Parathyroid adenoma (tissue), 2 donors: ENCODE measurements around the gene CCDC73.
A peak's percentile ranks its signal among the peaks of the same experiment; 100 is the strongest.
"Not testable (repeated sequence)": the region's sequence is repeated elsewhere in the genome, so short reads cannot be mapped to it uniquely, and the experiment has no call there.

Experiments used
- H2AFZ ChIP-seq: fragments of 300-600 bp; sonication (generic); one replicate; pipeline ENCODE4 v1.7.0; 2017; ENCODE audit warnings: antibody characterized with exemption, mild to moderate bottlenecking
- H3K27ac ChIP-seq: fragments of 300-600 bp; sonication (generic); one replicate; pipeline ENCODE4 v1.7.0; 2017
- H3K27me3 ChIP-seq: fragments of 300-600 bp; sonication (generic); one replicate; pipeline ENCODE4 v1.7.0; 2017; ENCODE audit warnings: low read length; ENCODE audit not compliant: control insufficient read depth, insufficient read depth
- H3K36me3 ChIP-seq: fragments of 300-600 bp; sonication (generic); one replicate; pipeline ENCODE4 v1.7.0; 2017; ENCODE audit warnings: low read length; ENCODE audit not compliant: control insufficient read depth, insufficient read depth
- H3K4me1 ChIP-seq: fragments of 300-600 bp; sonication (generic); one replicate; pipeline ENCODE4 v1.7.0; 2017; ENCODE audit warnings: control low read depth
- H3K4me2 ChIP-seq: fragments of 300-600 bp; sonication (generic); one replicate; pipeline ENCODE4 v1.7.0; 2017; ENCODE audit warnings: low read length
- H3K4me3 ChIP-seq: fragments of 300-600 bp; sonication (generic); one replicate; pipeline ENCODE4 v1.7.0; 2017; ENCODE audit warnings: low read depth, low read length
- H3K79me2 ChIP-seq: fragments of 300-600 bp; sonication (generic); one replicate; pipeline ENCODE4 v1.7.0; 2017; ENCODE audit warnings: control low read depth
- H3K9ac ChIP-seq: fragments of 300-600 bp; sonication (generic); one replicate; pipeline ENCODE4 v1.7.0; 2017; ENCODE audit warnings: mild to moderate bottlenecking
- H3K9me3 ChIP-seq: fragments of 300-600 bp; sonication (generic); one replicate; pipeline ENCODE4 v1.7.0; 2017; ENCODE audit warnings: low read length; ENCODE audit not compliant: control insufficient read depth
- CTCF ChIP-seq: fragments of 300-600 bp; sonication (generic); IDR thresholded peaks from one replicate; pipeline ENCODE4 v1.7.0; 2017; ENCODE audit warnings: antibody characterized with exemption, mild to moderate bottlenecking
- donor health status: primary hyperparathyroidism.

Gene CCDC73

DNA sequence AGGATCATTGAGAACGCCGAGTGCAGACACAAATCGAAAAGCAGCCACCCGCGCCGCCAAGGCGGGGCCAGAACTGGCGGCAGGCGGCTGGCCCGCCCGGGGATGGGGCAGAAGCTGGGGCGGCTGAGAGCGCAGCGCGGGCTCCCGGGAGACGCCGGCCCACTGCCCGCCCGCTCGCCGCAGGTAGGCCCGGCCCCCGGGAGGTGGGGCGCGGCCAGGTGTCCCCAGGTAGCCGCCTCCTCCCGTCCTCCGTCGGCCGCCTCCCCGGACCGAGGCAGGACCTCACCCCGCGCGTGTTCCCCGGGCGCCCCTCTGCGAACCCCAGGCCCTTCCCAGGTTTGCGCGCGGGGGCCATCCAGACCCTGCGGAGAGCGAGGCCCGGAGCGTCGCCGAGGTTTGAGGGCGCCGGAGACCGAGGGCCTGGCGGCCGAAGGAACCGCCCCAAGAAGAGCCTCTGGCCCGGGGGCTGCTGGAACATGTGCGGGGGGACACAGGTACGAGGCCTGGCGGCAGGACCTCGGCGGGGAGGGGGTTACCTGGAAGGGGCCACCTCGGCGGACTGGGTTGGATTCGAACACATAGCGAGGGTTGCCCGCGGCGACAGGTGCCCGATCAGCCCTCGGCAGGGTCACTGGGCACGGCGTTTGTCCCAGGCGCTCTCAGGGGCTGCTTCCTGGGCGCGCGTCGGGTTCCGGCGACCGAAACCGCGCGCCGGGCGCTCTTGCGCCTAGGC lies 35.4 kb upstream of the CCDC73 start, which contains the start of gene PRRG4:
Gene PRRG4 (plus strand): TSS at position 248 of the 733 bp plus-strand sequence. CDS start 603 bp downstream, outside the sequence.
- Histone ChIP-seq H3K9me3 (no peaks in the 10 kb centered on the region), H3K79me2 (no peaks in the 10 kb centered on the region), H3K4me3 (peak within 1 kb of the TSS; percentile 62), H3K4me1 (peaks cover 5% of the 10 kb centered on the region), H2AFZ (peak within 1 kb of the TSS; percentile 72), H3K27me3 (no peaks in the 10 kb centered on the region), H3K27ac (no peak within 1 kb of the TSS), H3K9ac (no peak within 1 kb of the TSS), H3K4me2 (peak within 1 kb of the TSS; percentile 72), H3K36me3 (no peaks in the 10 kb centered on the region)
- no peak for TF ChIP-seq CTCF

DNA sequence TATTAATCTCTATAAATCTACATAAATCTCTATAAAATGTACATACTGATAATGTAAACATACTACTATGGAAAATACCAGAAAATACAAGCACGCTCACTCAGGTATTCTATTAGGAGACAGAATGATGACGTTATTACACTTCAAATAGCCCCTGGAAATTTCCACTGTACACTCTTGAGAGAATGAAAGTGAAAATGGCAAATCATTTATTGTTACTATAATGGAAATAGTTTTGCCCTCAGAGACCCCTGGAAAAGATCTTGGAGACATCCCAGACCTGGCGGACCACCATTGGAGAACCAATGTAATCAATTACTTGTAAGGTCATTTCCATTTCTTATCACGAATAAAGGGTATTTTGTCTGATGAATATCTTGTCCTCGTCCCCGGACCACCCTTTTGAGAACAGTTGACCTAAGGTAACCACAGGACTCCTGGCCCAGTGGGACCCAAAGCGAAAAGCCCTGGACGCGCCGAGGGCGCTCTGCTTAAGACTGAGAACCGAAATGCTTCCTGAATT lies 34.8 kb upstream of the CCDC73 start:
- peak overlapping the region; percentile 72 for H2AFZ ChIP-seq
- peak overlapping the region; percentile 72 for H3K4me2 ChIP-seq
- no peak overlapping the region for H3K9ac ChIP-seq
- no peaks in the 10 kb centered on the region for H3K79me2 ChIP-seq
- H3K27me3 ChIP-seq, result no peaks in the 10 kb centered on the region
- H3K36me3 ChIP-seq, result no peaks in the 10 kb centered on the region
- H3K9me3 ChIP-seq, result no peaks in the 10 kb centered on the region
- peaks cover 5% of the 10 kb centered on the region for H3K4me1 ChIP-seq
- no peak for TF ChIP-seq CTCF
- H3K4me3 ChIP-seq, result peak overlapping the region; percentile 62
- no peak overlapping the region for H3K27ac ChIP-seq

- TF ChIP-seq CTCF, result no peak
- Histone ChIP-seq H2AFZ (no peak overlapping the region), H3K27ac (no peak overlapping the region), H3K9ac (no peak overlapping the region), H3K79me2 (no peaks in the 10 kb centered on the region), H3K36me3 (no peaks in the 10 kb centered on the region), H3K4me3 (no peak overlapping the region), H3K9me3 (no peaks in the 10 kb centered on the region), H3K4me2 (no peak overlapping the region), H3K27me3 (no peaks in the 10 kb centered on the region), H3K4me1 (peaks cover 5% of the 10 kb centered on the region)
Observed at GRCh38 chr11:32827276-32827675, 32.8 kb upstream of the CCDC73 start.

DNA sequence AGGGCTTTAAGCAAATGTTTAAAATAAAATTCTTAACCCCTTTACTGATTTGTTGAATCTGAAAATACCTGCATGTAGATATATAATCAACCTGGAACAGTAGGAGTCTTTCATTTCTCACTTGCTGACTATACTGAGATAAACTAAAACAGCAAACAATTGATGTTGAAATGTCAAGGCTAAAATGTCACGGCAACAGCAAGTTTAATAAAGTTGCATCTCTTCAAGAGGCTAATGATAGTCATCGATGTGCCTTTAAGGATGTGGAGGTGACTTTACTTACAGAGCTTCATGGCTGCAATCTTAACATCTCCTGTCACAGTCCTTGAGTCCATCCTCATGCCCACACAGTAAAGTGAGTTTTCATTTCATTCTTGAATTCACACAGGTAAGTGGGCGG lies 31.7 kb upstream of the CCDC73 start:
- H3K9me3 ChIP-seq, result no peaks in the 10 kb centered on the region
- H3K27me3 ChIP-seq, result no peaks in the 10 kb centered on the region
- no peak overlapping the region for H2AFZ ChIP-seq
- H3K4me1 ChIP-seq, result peaks cover 5% of the 10 kb centered on the region
- no peak overlapping the region for H3K27ac ChIP-seq
- no peak for TF ChIP-seq CTCF
- no peak overlapping the region for H3K4me2 ChIP-seq
- H3K79me2 ChIP-seq, result no peaks in the 10 kb centered on the region
- no peak overlapping the region for H3K9ac ChIP-seq
- no peaks in the 10 kb centered on the region for H3K36me3 ChIP-seq
- no peak overlapping the region for H3K4me3 ChIP-seq

DNA sequence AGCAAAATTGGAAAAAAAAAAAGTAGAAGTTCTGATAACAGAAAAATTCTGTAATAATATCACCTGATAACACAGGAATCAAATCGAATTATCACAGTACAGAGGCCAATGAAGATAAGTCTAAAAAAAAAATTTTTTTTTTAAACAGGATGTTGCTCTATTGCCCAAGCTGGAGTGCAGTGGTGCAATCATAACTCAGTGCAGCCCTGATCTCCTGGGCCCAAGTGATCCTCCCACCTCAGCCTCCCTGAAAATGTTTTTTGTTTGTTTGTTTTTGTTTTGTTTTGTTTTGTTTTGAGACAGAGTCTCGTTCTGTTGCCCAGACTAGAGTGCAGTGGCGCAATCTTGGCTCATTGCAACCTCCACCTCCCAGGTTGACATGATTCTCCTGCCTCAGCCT lies 29.2 kb upstream of the CCDC73 start:
- H3K9ac ChIP-seq, H3K4me2 ChIP-seq, H2AFZ ChIP-seq, H3K79me2 ChIP-seq, H3K27ac ChIP-seq, H3K4me1 ChIP-seq, H3K27me3 ChIP-seq, H3K36me3 ChIP-seq, H3K9me3 ChIP-seq, H3K4me3 ChIP-seq: not testable (repeated sequence)
